Naive thymus-derived CD8-positive, alpha-beta T cell (primary cell): ENCODE measurements around the gene MEGF11. TPM values are rescaled to one million over a fixed set of nuclear protein-coding genes. Genes with fewer than 3 reads are reported as not detected.

Experiments
- ATAC-seq, 2 donors: fragments of 150-1000 bp; cut with Tn5 transposase in 1 of 2; sonication (Bioruptor Pico), chemical (Tn5 transposase) in 1 of 2; 1 replicate in 1 of 2; 2 replicates in 1 of 2; pipeline ENCODE4 v1.10.0; 2021; ENCODE audit warnings: mild to moderate bottlenecking in 2 of 2, moderate library complexity in 2 of 2
- POLR2A ChIA-PET: fragments of 350-600 bp; sonication (Branson Sonifier 250); formaldehyde crosslinking; loops from one replicate; lab custom pipeline; 2021; ENCODE audit warnings: antibody characterized with exemption; lab: Charles Lee
- DNase-seq, 10 donors: peaks; one replicate each; pipeline versions ENCODE4 v3.0.0 to v3.0.0-alpha.2; 2020 to 2022
- H3K27ac Mint-ChIP-seq, 10 donors: one replicate each; pipeline ENCODE4 v1.8.0; 2020 to 2022; ENCODE audit warnings: mild to moderate bottlenecking in 10 of 10, mixed read lengths in 10 of 10, moderate library complexity in 4 of 10, inconsistent platforms in 1 of 10
- H3K27me3 Mint-ChIP-seq, 5 donors: one replicate each; pipeline ENCODE4 v1.8.0; 2021 to 2022; ENCODE audit warnings: mixed read lengths in 5 of 5
- H3K36me3 Mint-ChIP-seq, 3 donors: one replicate each; pipeline ENCODE4 v1.8.0; 2020 to 2022; ENCODE audit warnings: mixed read lengths in 3 of 3, mild to moderate bottlenecking in 2 of 3, inconsistent platforms in 1 of 3
- H3K4me1 Mint-ChIP-seq, 4 donors: one replicate each; pipeline ENCODE4 v1.8.0; 2021 to 2022; ENCODE audit warnings: mixed read lengths in 4 of 4
- H3K4me3 Mint-ChIP-seq, 10 donors: one replicate each; pipeline ENCODE4 v1.8.0; 2020 to 2022; ENCODE audit warnings: mild to moderate bottlenecking in 10 of 10, mixed read lengths in 10 of 10, moderate library complexity in 6 of 10, inconsistent platforms in 1 of 10
- H3K9me3 Mint-ChIP-seq, 9 donors: one replicate each; pipeline ENCODE4 v1.8.0; 2020 to 2022; ENCODE audit warnings: mixed read lengths in 9 of 9, mild to moderate bottlenecking in 3 of 9, inconsistent platforms in 1 of 9, moderate library complexity in 1 of 9
- polyA plus RNA-seq, 3 donors: library from polyadenylated mRNA; unstranded; fragments of 300-500 nt; fragmentation: Illumina TruSeq; gene quantifications; one replicate each; pipeline ENCODE4 v1.2.3, GENCODE V29; 2021
- total RNA-seq, 8 experiments: library from RNA in 2 of 8; stranded (reverse) in 2 of 8; gene quantifications; one replicate each; pipeline ENCODE4 v1.2.3 and lab custom pipeline; 2021 to 2026

Gene MEGF11
- total and polyA plus RNA-seq, 5 experiments from 2014 or later, result not detected

DNA sequence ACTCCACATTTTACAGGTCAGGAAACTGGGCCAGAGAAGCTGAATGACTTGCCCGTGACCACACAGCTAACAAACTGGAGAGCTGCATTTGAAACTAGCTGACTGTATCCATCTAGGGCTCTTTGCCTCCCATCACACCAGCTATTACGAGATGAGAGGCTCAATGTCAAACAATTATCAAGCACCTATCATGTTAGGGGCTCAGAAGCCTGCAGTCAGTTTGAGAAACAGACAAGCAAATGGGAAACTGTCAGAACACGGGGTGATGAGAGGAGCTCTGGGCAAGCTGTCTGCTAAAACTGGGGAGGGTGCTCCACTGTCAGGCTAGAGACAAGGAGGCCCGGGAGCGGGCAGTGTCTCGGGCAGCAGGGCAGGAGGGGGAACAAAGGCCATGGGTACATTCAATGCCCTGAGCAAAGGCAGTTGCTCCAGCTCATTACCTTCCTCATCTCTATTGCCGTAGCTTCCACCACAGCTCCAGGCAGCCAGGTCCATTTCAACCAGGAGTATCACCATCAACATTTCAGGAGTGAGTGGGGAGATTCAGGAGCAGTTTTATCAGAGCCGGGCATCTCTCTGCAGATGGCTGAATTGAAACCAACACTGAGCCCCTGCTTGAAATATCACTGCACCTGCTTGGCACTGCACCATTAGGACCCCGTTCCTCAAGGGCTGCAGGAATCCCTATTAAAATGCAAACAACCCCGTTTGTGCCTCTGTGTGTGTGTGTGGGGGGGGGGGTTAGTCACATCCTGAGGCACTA, 261.6 kb downstream of the MEGF11 start:
- no peak for ATAC-seq
- Mint-ChIP-seq H3K27ac (no peak overlapping the region), H3K9me3 (no peaks in the 10 kb centered on the region), H3K4me3 (no peak overlapping the region), H3K36me3 (no peaks in the 10 kb centered on the region), H3K4me1 (no peaks in the 10 kb centered on the region), H3K27me3 (peaks cover 11 to 66% (median 25%) of the 10 kb centered on the region in 5 donors)
- no peak for DNase-seq
- POLR2A ChIA-PET, result no interaction called here

DNA sequence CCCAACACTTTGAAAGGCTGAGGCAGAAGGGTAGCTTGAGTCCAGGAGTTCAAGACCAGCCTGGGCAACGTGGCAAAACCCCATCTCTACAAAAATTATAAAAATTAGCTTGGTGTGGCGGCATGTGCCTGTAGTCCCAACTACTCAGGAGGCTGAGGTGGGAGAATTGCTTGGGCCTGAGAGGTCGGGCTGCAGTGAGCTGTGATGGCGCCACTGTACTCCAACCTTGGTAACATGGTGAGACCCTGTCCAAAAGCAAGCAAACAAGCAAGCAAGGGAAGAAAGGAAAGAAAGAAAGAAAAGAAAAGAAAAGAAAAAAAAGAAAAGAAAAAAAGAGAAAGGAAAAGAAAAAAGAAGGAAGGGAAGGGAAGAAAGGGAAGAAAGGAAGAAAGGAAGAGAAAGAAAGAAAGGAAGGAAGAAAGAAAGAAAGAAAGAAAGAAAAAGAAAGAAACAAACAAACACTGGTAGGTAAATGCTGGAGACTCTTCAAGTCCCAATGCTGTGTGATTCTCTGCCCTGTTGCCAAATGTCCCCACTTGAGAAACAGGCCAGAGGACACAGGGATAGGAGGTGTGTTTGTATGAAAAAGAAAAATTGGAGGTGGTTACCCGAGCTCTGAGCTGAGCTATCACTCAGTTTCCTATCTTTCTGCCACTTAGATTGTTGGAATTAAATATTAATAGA, 263.1 kb downstream of the MEGF11 start:
- Mint-ChIP-seq H3K27ac (peak overlapping the region in 1 of 10 donors; percentile 31), H3K9me3 (no peaks in the 10 kb centered on the region), H3K27me3 (peaks cover 13 to 65% (median 28%) of the 10 kb centered on the region in 5 donors), H3K4me1 (no peaks in the 10 kb centered on the region), H3K36me3 (no peaks in the 10 kb centered on the region), H3K4me3 (no peak overlapping the region)
- DNase-seq, result no peak
- ATAC-seq, result no peak
- POLR2A ChIA-PET, result no interaction called here

DNA sequence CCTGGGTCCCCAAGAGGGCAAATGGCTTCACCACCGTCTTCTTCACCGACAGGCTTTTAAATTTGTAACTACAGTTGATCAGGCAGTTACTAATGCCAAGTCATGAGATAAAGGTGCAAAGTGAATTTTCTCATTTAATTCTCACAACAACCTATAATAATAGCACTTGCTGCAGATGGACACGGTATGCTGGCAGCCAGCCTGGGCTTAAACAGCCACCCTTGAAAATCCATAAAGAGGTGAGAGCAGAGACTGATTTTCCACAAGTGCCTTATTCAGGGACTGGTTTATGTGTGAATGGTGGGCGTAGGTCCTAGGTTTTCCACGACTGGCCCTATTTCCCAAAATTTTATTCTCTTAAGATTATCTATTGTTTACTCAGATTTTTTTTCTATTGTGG, 266.4 kb downstream of the MEGF11 start:
- Mint-ChIP-seq H3K4me1 (peaks cover 6 to 12% (median 7%) of the 10 kb centered on the region in 4 donors), H3K4me3 (no peak overlapping the region), H3K27ac (no peak overlapping the region), H3K27me3 (peaks cover 12 to 57% (median 36%) of the 10 kb centered on the region in 5 donors), H3K9me3 (no peaks in the 10 kb centered on the region), H3K36me3 (no peaks in the 10 kb centered on the region)
- ATAC-seq (no peak), DNase-seq (no peak)
- POLR2A ChIA-PET, result no interaction called here

DNA sequence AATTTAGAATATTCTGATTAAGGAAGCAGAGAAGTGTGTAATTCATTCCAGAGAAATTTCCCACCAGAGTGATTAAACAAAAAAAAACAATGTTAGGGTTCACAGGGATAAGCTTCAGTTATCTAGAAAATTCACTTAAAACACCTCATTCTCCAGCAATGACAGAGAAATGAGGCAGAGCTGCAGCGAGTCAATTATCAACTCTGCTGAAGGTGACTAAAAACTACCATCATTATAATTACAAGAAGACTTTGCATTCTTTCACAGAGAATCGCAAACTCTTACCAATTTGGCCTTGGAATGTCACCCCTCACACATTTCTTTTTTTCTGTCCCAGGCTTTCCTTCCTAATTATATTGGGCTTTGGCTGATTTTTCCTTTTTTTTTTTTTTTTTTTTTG, 267.1 kb downstream of the MEGF11 start:
- Mint-ChIP-seq H3K36me3 (no peaks in the 10 kb centered on the region), H3K27ac (no peak overlapping the region), H3K9me3 (no peaks in the 10 kb centered on the region), H3K27me3 (peaks cover 12 to 50% (median 32%) of the 10 kb centered on the region in 5 donors), H3K4me3 (no peak overlapping the region), H3K4me1 (peaks cover 6 to 17% (median 7%) of the 10 kb centered on the region in 4 donors)
- POLR2A ChIA-PET, result no interaction called here
- ATAC-seq (no peak), DNase-seq (no peak)

- H3K9me3 Mint-ChIP-seq, result no peaks in the 10 kb centered on the region
- H3K4me3 Mint-ChIP-seq, result no peak overlapping the region
- H3K27ac Mint-ChIP-seq, result no peak overlapping the region
- no peak for DNase-seq
- POLR2A ChIA-PET, result no interaction called here
- peaks cover 7 to 18% (median 10%) of the 10 kb centered on the region in 4 donors for H3K4me1 Mint-ChIP-seq
- peaks cover 12 to 40% (median 30%) of the 10 kb centered on the region in 5 donors for H3K27me3 Mint-ChIP-seq
- no peak for ATAC-seq
- H3K36me3 Mint-ChIP-seq, result no peaks in the 10 kb centered on the region
Measured at GRCh38 chr15:65985387-65985786, 268.2 kb downstream of the MEGF11 start.

DNA sequence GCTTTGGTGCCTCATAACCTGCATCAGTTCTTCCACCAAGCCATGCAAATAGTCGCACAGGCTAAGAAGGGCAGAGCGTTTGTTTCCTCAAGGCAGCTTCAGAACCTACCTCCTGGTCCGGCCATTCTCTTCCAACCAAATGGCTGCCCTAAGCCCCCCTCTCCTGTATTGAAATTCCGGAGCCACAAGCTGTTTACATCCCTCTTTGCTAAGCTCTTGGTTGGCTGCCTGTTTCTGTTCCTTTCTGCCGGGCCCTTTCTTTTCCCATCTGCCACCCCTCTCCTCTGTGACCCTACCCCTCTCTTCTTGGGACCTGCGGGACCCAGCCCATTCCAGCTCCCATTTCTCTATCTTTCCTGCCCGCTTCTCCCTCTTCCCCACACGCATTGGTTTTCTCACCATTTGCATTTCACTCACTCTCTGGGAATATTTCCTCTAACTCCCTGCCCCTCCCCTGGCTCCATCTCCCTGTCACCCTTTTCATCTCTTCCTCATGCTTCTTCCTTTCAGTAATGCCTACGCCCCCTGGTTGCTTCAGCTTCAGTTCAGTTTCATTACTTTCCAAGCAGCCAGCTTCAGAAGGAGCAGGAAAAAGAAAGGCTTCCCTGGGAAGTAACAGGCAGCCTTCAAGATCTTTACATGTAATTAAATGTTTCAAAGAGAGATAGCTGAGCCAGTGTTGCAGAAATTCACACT, 270.8 kb downstream of the MEGF11 start:
- Mint-ChIP-seq H3K27me3 (peaks cover 9 to 24% (median 18%) of the 10 kb centered on the region in 5 donors), H3K9me3 (no peaks in the 10 kb centered on the region), H3K36me3 (no peaks in the 10 kb centered on the region), H3K4me1 (peaks cover 7 to 18% (median 10%) of the 10 kb centered on the region in 4 donors), H3K27ac (peak overlapping the region in 6 of 10 donors; percentile 4 to 75 (median 45)), H3K4me3 (peak overlapping the region; percentile 61 to 87 (median 76))
- POLR2A ChIA-PET, result interaction anchor here (1.5 kb wide), 1 partner anchor 114 kb away, joined by 4 read pairs; the partner anchor contains the start of gene RAB11A
- ATAC-seq, result peak; percentile 2 to 8
- DNase-seq, result no peak

GRCh38 chr15:65981837-65982626, 271.5 kb downstream of the MEGF11 start:
- peak overlapping the region in 5 of 10 donors; percentile 24 to 75 (median 59) for H3K27ac Mint-ChIP-seq
- POLR2A ChIA-PET, result interaction anchor here (1.5 kb wide), 1 partner anchor 113 kb away, joined by 4 read pairs; the partner anchor contains the start of gene RAB11A
- ATAC-seq, result peak; percentile 94 to 97
- no peaks in the 10 kb centered on the region for H3K9me3 Mint-ChIP-seq
- no peaks in the 10 kb centered on the region for H3K36me3 Mint-ChIP-seq
- peak overlapping the region; percentile 61 to 87 (median 76) for H3K4me3 Mint-ChIP-seq
- peak; percentile 59 to 88 (median 73) for DNase-seq
- peaks cover 8 to 24% (median 16%) of the 10 kb centered on the region in 5 donors for H3K27me3 Mint-ChIP-seq
- peaks cover 7 to 18% (median 10%) of the 10 kb centered on the region in 4 donors for H3K4me1 Mint-ChIP-seq

- no peaks in the 10 kb centered on the region for H3K9me3 Mint-ChIP-seq
- H3K27ac Mint-ChIP-seq, result peak overlapping the region in 2 of 10 donors; percentile 11 to 17
- no peak for ATAC-seq
- peaks cover 7 to 18% (median 10%) of the 10 kb centered on the region in 4 donors for H3K4me1 Mint-ChIP-seq
- DNase-seq, result no peak
- peak overlapping the region; percentile 19 to 87 (median 64) for H3K4me3 Mint-ChIP-seq
- POLR2A ChIA-PET, result no interaction called here
- no peaks in the 10 kb centered on the region for H3K36me3 Mint-ChIP-seq
- H3K27me3 Mint-ChIP-seq, result peaks cover 4 to 20% (median 15%) of the 10 kb centered on the region in 5 donors
Measured at GRCh38 chr15:65980824-65981456, 272.6 kb downstream of the MEGF11 start.

DNA sequence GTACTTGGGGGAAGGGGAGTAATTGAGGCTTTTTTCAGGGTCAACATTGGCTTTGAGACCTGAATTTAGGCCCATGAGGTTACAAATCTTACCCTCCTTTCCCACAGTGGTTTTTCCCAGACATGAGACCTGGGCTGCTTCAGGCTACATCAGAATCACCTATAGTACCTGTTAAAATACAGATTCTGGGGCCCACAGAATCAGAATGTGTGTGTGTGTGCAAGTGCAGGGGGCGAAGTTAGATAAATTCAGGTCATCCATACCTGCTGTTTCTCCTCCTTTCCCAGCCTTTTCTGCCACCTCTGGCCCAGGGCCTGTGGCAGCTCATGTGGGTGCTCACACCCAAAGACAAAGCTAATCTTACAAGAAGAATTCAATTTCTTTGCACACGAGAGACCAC, 273.7 kb downstream of the MEGF11 start:
- Mint-ChIP-seq H3K36me3 (no peaks in the 10 kb centered on the region), H3K27ac (no peak overlapping the region), H3K4me3 (peak overlapping the region in 3 of 10 donors; percentile 6 to 24 (median 15)), H3K4me1 (peaks cover 7 to 18% (median 10%) of the 10 kb centered on the region in 4 donors), H3K9me3 (no peaks in the 10 kb centered on the region), H3K27me3 (peaks cover 4 to 24% (median 15%) of the 10 kb centered on the region in 5 donors)
- POLR2A ChIA-PET, result interaction anchor here (0.6 kb wide), 1 partner anchor 1165 kb away, joined by 4 read pairs; no protein-coding TSS in a partner anchor
- no peak for DNase-seq
- no peak for ATAC-seq

GRCh38 chr15:65979316-65979715, 274.2 kb downstream of the MEGF11 start:
- DNase-seq (no peak), ATAC-seq (no peak)
- Mint-ChIP-seq H3K36me3 (no peaks in the 10 kb centered on the region), H3K4me3 (no peak overlapping the region), H3K27me3 (peaks cover 4 to 24% (median 15%) of the 10 kb centered on the region in 5 donors), H3K27ac (no peak overlapping the region), H3K9me3 (no peaks in the 10 kb centered on the region), H3K4me1 (peaks cover 7 to 18% (median 10%) of the 10 kb centered on the region in 4 donors)
- POLR2A ChIA-PET, result no interaction called here

- Mint-ChIP-seq H3K27me3 (peaks cover 3 to 14% (median 8%) of the 10 kb centered on the region in 5 donors), H3K9me3 (no peaks in the 10 kb centered on the region), H3K27ac (no peak overlapping the region), H3K4me1 (peaks cover 7 to 17% (median 10%) of the 10 kb centered on the region in 4 donors), H3K4me3 (no peak overlapping the region), H3K36me3 (no peaks in the 10 kb centered on the region)
- POLR2A ChIA-PET, result no interaction called here
- ATAC-seq (no peak), DNase-seq (no peak)
Measured at GRCh38 chr15:65978110-65978509, 275.4 kb downstream of the MEGF11 start.
